Measurements from ENCODE around the gene NSUN6. TPM values are rescaled to one million over a fixed set of nuclear protein-coding genes. Genes with fewer than 3 reads are reported as not detected.
"Not testable (repeated sequence)": the region's sequence is repeated elsewhere in the genome, so short reads cannot be mapped to it uniquely, and the experiment has no call there.

The NSUN6 gene
- polyA plus RNA-seq, 3 donors, result 1.2 to 5.1 (median 3.1) TPM

GRCh38 chr10:18637400-18637799 lies 14.0 kb downstream of the NSUN6 start:
- H3K9ac ChIP-seq (ENCODE audit: insufficient read depth, low read length, poor library complexity, severe bottlenecking); H3K27ac ChIP-seq (ENCODE audit: low read depth in 1 of 2, low read length in 2 of 2); H3K27me3 Mint-ChIP-seq (ENCODE audit: low read depth in 3 of 3); H4K20me1 ChIP-seq (ENCODE audit: insufficient read depth, low read length); H3K4me1 Mint-ChIP-seq; H3K4me3 ChIP-seq (replicated peaks in 1 of 3; ENCODE audit: low read depth in 2 of 3, low read length in 3 of 3); H3K79me2 ChIP-seq (ENCODE audit: insufficient read depth, low read length); H3K4me2 ChIP-seq (replicated peaks; ENCODE audit: extremely low read depth, low read length, poor library complexity, severe bottlenecking); H3K27me3 ChIP-seq (ENCODE audit: control insufficient read depth in 2 of 2, insufficient read depth in 2 of 2, low read length in 2 of 2); DNase-seq; H3K9me3 Mint-ChIP-seq; intact Hi-C loops (cut with micrococcal nuclease); H2AFZ ChIP-seq (ENCODE audit: insufficient read depth, low read depth, low read length, poor library complexity, severe bottlenecking); H3K4me3 Mint-ChIP-seq; H3K9me3 ChIP-seq (replicated peaks in 1 of 2; ENCODE audit: control insufficient read depth in 1 of 2, insufficient read depth in 1 of 2, low read length in 2 of 2); H3K4me1 ChIP-seq (ENCODE audit: control insufficient read depth in 1 of 2, insufficient read depth in 2 of 2, low read length in 2 of 2); H3K27ac Mint-ChIP-seq: not testable (repeated sequence)
- H3K36me3 Mint-ChIP-seq, result peaks cover 14 to 21% of the 10 kb centered on the region in 2 donors
- WGBS (ENCODE audit: insufficient coverage), result no CpG with 5 or more reads among the region's 1 CpG
- peaks cover 2 to 12% of the 10 kb centered on the region in 2 donors for H3K36me3 ChIP-seq (replicated peaks in 1 of 2; ENCODE audit: control insufficient read depth in 1 of 2, insufficient read depth in 2 of 2, low read length in 2 of 2)

- no peaks in the 10 kb centered on the region for H3K27me3 Mint-ChIP-seq (ENCODE audit: low read depth in 3 of 3)
- no CpG with 5 or more reads among the region's 4 CpGs for WGBS (ENCODE audit: insufficient coverage)
- H3K4me3 ChIP-seq (replicated peaks in 1 of 3; ENCODE audit: low read depth in 2 of 3, low read length in 3 of 3), result no peak overlapping the region
Measured at GRCh38 chr10:18635995-18636394, 15.4 kb downstream of the NSUN6 start.

DNA sequence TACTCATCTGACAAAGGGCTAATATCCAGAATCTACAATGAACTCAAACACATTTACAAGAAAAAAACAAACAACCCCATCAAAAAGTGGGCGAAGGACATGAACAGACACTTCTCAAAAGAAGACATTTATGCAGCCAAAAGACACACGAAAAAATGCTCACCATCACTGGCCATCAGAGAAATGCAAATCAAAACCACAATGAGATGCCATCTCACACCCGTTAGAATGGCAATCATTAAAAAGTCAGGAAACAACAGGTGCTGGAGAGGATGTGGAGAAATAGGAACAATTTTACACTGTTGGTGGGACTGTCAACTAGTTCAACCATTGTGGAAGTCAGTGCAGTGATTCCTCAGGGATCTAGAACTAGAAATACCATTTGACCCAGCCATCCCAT lies 18.9 kb downstream of the NSUN6 start:
- H3K4me2 ChIP-seq (replicated peaks; ENCODE audit: extremely low read depth, low read length, poor library complexity, severe bottlenecking); H3K9me3 Mint-ChIP-seq; H3K4me1 Mint-ChIP-seq; H3K9me3 ChIP-seq (replicated peaks in 1 of 2; ENCODE audit: control insufficient read depth in 1 of 2, insufficient read depth in 1 of 2, low read length in 2 of 2); DNase-seq; H3K27me3 Mint-ChIP-seq (ENCODE audit: low read depth in 3 of 3); intact Hi-C loops (cut with micrococcal nuclease); H3K4me3 ChIP-seq (replicated peaks in 1 of 3; ENCODE audit: low read depth in 2 of 3, low read length in 3 of 3); H2AFZ ChIP-seq (ENCODE audit: insufficient read depth, low read depth, low read length, poor library complexity, severe bottlenecking); H4K20me1 ChIP-seq (ENCODE audit: insufficient read depth, low read length); H3K4me1 ChIP-seq (ENCODE audit: control insufficient read depth in 1 of 2, insufficient read depth in 2 of 2, low read length in 2 of 2); H3K36me3 ChIP-seq (replicated peaks in 1 of 2; ENCODE audit: control insufficient read depth in 1 of 2, insufficient read depth in 2 of 2, low read length in 2 of 2); H3K9ac ChIP-seq (ENCODE audit: insufficient read depth, low read length, poor library complexity, severe bottlenecking); H3K79me2 ChIP-seq (ENCODE audit: insufficient read depth, low read length); H3K4me3 Mint-ChIP-seq; H3K27me3 ChIP-seq (ENCODE audit: control insufficient read depth in 2 of 2, insufficient read depth in 2 of 2, low read length in 2 of 2); H3K27ac ChIP-seq (ENCODE audit: low read depth in 1 of 2, low read length in 2 of 2): not testable (repeated sequence)
- Mint-ChIP-seq H3K27ac (peak overlapping the region in 1 of 7 donors; percentile 46), H3K36me3 (peaks cover 8 to 14% of the 10 kb centered on the region in 2 donors)
- no CpG with 5 or more reads among the region's 3 CpGs for WGBS (ENCODE audit: insufficient coverage)

More at GRCh38 chr10:18635995-18636394, 15.4 kb downstream of the NSUN6 start:
- H3K27ac ChIP-seq (ENCODE audit: low read depth in 1 of 2, low read length in 2 of 2), result no peak overlapping the region
- Mint-ChIP-seq H3K27ac (peak overlapping the region in 1 of 7 donors; percentile 21), H3K9me3 (peaks cover 0 to 3% (median 2%) of the 10 kb centered on the region in 7 donors), H3K36me3 (peaks cover 12 to 14% of the 10 kb centered on the region in 2 donors), H3K4me1 (no peaks in the 10 kb centered on the region), H3K4me3 (no peak overlapping the region)
- H2AFZ ChIP-seq (ENCODE audit: insufficient read depth, low read depth, low read length, poor library complexity, severe bottlenecking), result no peak overlapping the region
- intact Hi-C loops (cut with micrococcal nuclease), result no loop called here
- no peaks in the 10 kb centered on the region for H4K20me1 ChIP-seq (ENCODE audit: insufficient read depth, low read length)
- H3K4me2 ChIP-seq (replicated peaks; ENCODE audit: extremely low read depth, low read length, poor library complexity, severe bottlenecking), result no peak overlapping the region
- no peaks in the 10 kb centered on the region for H3K27me3 ChIP-seq (ENCODE audit: control insufficient read depth in 2 of 2, insufficient read depth in 2 of 2, low read length in 2 of 2)
- no peak for DNase-seq
- no peaks in the 10 kb centered on the region for H3K9me3 ChIP-seq (replicated peaks in 1 of 2; ENCODE audit: control insufficient read depth in 1 of 2, insufficient read depth in 1 of 2, low read length in 2 of 2)
- H3K36me3 ChIP-seq (replicated peaks in 1 of 2; ENCODE audit: control insufficient read depth in 1 of 2, insufficient read depth in 2 of 2, low read length in 2 of 2), result no peaks in the 10 kb centered on the region
- H3K4me1 ChIP-seq (ENCODE audit: control insufficient read depth in 1 of 2, insufficient read depth in 2 of 2, low read length in 2 of 2), result no peaks in the 10 kb centered on the region
- no peak for TF ChIP-seq CTCF (IDR thresholded peaks at IDR 0.05)
- H3K9ac ChIP-seq (ENCODE audit: insufficient read depth, low read length, poor library complexity, severe bottlenecking), result no peak overlapping the region
- no peaks in the 10 kb centered on the region for H3K79me2 ChIP-seq (ENCODE audit: insufficient read depth, low read length)

DNA sequence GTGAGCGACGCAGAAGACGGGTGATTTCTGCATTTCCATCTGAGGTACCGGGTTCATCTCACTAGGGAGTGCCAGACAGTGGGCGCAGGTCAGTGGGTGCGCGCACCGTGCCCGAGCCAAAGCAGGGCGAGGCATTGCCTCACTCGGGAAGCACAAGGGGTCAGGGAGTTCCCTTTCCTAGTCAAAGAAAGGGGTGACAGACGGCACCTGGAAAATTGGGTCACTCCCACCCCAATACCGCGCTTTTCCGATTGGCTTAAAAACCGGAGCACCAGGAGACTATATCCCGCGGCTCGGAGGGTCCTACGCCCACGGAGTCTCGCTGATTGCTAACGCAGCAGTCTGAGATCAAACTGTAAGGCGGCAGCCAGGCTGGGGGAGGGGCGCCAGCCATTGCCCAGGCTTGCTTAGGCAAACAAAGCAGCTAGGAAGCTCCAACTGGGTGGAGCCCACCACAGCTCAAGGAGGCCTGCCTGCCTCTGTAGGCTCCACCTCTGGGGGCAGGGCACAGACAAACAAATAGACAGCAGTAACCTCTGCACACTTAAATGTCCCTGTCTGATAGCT lies 23.9 kb downstream of the NSUN6 start:
- H3K36me3 ChIP-seq (replicated peaks in 1 of 2; ENCODE audit: control insufficient read depth in 1 of 2, insufficient read depth in 2 of 2, low read length in 2 of 2); H4K20me1 ChIP-seq (ENCODE audit: insufficient read depth, low read length); DNase-seq; H3K27me3 ChIP-seq (ENCODE audit: control insufficient read depth in 2 of 2, insufficient read depth in 2 of 2, low read length in 2 of 2); intact Hi-C loops (cut with micrococcal nuclease); H3K4me1 ChIP-seq (ENCODE audit: control insufficient read depth in 1 of 2, insufficient read depth in 2 of 2, low read length in 2 of 2); H3K9me3 Mint-ChIP-seq; H3K27ac ChIP-seq (ENCODE audit: low read depth in 1 of 2, low read length in 2 of 2); H3K79me2 ChIP-seq (ENCODE audit: insufficient read depth, low read length); H3K27me3 Mint-ChIP-seq (ENCODE audit: low read depth in 3 of 3); H3K9me3 ChIP-seq (replicated peaks in 1 of 2; ENCODE audit: control insufficient read depth in 1 of 2, insufficient read depth in 1 of 2, low read length in 2 of 2); H3K4me1 Mint-ChIP-seq: not testable (repeated sequence)
- Histone ChIP-seq H2AFZ (ENCODE audit: insufficient read depth, low read depth, low read length, poor library complexity, severe bottlenecking) (peak overlapping the region; percentile 59), H3K4me2 (replicated peaks; ENCODE audit: extremely low read depth, low read length, poor library complexity, severe bottlenecking) (peak overlapping the region; percentile 50), H3K9ac (ENCODE audit: insufficient read depth, low read length, poor library complexity, severe bottlenecking) (peak overlapping the region; percentile 32), H3K4me3 (replicated peaks in 1 of 3; ENCODE audit: low read depth in 2 of 3, low read length in 3 of 3) (peak overlapping the region; percentile 36 to 67 (median 41))
- Mint-ChIP-seq H3K4me3 (peak overlapping the region; percentile 82 to 90), H3K27ac (peak overlapping the region in 4 of 7 donors; percentile 26 to 77 (median 46)), H3K36me3 (peaks cover 13% of the 10 kb centered on the region in 2 donors)
- under 1% methylated on average over 22 of the region's 25 CpGs for WGBS (ENCODE audit: insufficient coverage)
